LHCN-M2 (cell line): Measurements from ENCODE around the gene HMCES. TPM values are rescaled to one million over a fixed set of nuclear protein-coding genes. Genes with fewer than 3 reads are reported as not detected.

Experiments
- DNase-seq: peaks from one replicate; pipeline ENCODE4 v3.0.0-alpha.2; 2012; ENCODE audit warnings: low read depth
- total RNA-seq: library from RNA; depleted of rRNA; stranded (reverse); fragments of >200 nt; gene quantifications from 2 replicates; pipeline ENCODE4 v1.2.3, GENCODE V29; 2014

Gene HMCES
- total RNA-seq, 1 experiment from 2014 or later, result 15.8 TPM

GRCh38 chr3:129304146-129304961 is 25.7 kb downstream of the HMCES start:
- no peak for DNase-seq

DNA sequence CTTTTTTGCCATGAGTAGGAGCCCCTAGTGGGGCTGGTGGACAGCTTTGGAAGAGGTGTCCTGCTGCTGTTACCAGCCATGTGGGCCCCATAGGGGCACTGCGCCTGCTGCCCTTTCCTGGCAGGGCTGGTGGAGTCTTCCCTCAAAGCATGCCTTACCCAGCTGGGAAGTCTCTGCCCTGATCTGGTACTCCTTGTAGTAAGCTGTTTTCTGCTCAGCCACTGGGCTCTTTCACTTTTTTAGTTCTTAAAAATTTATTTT is 26.2 kb downstream of the HMCES start:
- DNase-seq, result no peak

DNA sequence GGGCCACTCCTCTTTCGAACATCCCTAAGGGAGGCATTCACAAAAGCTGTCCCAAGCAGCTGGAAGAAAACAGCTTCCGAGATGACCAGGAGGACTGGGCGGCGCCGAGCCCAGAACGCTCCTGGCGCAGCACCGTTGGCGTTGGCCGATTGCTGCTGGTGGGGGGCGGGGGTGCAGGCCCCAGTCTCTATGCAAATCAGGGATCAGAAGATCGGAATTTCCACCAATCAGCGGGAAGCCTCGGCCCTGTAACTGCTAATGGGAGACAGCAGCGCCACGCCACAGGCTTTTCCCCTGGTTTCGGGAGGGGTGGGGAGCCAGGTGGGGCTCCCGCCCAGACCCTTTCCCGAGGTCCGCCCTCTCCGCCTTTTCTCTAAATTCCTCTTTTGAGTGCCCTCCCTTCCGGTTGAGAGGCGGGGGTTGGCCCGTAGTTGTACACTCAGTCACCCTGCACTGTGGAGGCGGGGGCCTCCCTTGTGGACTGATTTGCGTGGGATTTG is 27.0 kb downstream of the HMCES start:
- no peak for DNase-seq

GRCh38 chr3:129308636-129309035 is 30.0 kb downstream of the HMCES start:
- DNase-seq, result no peak

DNA sequence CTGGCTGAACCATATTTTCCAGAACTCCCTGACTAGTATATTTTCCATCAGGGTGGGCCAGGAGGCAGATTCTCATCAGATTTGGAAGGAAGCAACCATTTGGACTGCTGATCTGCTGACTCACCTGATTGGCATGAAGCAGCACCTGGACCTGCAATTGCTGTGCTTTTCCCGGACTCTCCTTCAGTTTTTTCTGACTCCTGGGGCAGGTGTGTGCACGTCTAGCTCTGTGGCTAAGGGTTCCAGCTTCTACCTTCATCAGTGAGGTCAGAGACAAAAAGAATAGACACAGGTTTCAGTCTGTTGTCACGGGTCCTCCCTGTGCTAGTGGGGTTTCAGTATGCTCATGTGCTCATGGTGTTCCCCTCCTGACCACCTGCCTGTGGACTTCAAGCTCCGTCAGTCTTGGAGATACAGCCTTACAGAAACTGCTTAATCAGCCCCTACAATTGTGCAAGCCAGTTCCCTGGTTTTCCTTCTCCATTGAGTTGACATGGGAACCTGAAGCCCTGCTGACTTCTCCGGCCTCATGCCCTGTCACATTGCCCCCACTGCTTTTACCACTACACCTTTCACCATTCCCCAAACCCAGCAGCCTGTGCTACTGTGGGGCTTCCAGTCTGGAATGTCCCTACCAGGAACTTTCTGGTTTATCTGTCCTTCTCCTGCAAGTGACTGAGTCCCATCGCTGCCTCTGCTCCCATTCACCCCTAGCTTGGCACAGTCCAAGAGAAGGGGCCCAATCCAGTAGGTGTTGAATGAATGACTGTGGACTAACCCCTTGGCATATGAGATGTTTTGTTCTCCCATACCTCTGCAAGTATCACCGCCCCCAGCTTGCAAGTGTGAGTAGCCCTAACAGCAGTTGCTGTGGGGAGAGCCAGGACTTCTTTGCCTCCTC is 31.7 kb downstream of the HMCES start:
- DNase-seq, result no peak

GRCh38 chr3:129311054-129311902 is 32.6 kb downstream of the HMCES start:
- DNase-seq, result no peak

DNA sequence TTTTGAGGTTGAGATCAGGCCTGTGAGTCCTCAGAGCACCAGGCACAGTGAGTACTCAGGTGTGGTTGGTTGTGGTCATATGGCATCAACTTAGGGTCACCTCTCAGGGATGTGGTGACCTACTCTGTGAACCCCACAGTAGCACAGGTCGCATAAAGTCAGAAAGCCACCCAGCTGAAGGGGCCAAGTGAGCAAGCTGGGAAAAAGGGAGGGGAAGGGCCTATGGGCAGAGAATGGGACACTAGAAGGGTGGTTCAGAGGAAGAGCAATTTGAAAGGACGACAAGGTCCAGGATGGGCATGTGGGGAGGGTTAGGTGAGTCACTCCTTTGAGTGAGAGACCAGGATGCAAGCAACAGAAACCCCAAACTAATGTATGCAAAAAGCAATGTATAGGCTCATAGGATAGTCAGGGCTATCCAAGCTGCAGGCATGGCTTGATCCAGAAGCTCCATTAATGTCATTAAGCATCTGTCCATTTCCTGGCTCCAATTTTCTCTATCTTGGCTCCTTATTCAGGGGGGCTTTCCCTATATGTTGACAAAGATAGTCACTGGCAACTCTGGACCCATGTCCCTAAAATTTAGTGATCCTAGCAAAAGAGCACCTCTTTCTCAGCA is 33.5 kb downstream of the HMCES start:
- DNase-seq, result no peak

DNA sequence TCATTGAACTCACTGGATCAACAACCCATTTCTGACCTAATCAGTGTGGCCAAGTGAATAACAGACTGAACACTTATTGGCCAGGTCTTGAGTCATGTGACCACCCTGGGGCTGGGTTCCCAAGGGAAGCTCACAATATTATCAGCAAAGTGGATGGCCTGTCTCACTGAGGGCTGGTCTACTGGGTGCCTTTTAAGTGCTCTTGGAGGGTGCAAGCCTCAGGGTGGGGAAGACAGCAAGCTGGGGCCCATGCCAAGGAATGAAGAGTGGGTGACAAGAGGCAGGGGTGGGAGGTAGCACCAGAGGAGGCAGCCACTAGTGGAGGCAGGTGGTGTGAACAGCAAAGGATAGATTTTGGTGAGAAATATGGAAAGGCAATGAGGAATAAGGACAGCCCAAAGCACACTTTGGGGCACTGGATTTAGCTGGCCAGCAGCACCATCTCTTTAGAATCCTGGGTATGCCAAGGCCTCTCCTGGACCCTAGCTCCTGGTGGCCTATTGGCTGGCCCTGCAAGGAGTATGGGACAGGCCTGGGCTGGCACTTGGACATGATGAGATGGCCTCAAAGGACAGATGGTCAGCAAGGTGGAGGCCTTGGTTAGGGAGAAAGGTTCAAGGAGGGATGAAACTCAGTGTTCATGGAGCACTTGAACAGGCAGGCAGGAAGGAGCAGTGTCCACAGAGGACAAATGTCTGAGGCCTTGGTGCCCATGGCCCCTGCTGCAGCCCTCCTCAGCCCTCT is 34.2 kb downstream of the HMCES start:
- no peak for DNase-seq

- DNase-seq, result no peak
Measured at GRCh38 chr3:129313415-129313664, 34.7 kb downstream of the HMCES start.

DNA sequence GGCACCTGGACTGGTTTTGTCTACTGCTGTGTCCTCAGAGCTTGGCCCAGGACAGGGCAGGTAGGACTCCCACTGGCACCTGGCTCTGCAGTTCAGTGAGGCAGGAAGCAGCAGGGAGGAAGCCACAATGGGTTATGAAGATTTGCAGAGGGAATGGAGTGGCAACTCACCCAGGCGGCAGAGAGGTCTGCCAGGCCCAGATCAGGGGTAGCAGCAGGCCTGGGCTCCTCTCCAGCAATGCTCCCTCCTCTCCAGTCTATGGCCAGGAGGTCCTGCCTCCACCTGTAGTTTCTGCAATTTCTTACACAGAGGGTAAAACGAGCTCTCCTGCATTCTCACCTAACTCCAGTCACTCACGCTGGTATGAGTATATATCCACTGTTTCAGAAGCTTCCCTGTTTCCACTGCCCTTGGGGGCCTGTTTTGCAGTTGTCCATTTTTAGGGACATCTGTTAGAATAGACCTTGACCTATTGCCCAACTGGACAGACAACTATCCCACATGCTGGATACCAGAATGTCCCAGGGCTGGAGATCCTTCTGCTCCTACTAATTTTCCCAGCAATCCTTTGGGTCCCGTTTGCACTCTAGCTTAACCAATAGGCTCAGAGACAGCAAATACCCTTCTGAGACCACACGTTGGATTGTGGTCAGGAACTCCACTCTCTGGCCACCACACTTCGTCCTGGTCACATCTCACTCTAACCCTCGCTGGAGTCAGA is 35.2 kb downstream of the HMCES start:
- peak; percentile 85 for DNase-seq

- DNase-seq, result peak; percentile 93
Measured at GRCh38 chr3:129314386-129315222, 35.9 kb downstream of the HMCES start.

DNA sequence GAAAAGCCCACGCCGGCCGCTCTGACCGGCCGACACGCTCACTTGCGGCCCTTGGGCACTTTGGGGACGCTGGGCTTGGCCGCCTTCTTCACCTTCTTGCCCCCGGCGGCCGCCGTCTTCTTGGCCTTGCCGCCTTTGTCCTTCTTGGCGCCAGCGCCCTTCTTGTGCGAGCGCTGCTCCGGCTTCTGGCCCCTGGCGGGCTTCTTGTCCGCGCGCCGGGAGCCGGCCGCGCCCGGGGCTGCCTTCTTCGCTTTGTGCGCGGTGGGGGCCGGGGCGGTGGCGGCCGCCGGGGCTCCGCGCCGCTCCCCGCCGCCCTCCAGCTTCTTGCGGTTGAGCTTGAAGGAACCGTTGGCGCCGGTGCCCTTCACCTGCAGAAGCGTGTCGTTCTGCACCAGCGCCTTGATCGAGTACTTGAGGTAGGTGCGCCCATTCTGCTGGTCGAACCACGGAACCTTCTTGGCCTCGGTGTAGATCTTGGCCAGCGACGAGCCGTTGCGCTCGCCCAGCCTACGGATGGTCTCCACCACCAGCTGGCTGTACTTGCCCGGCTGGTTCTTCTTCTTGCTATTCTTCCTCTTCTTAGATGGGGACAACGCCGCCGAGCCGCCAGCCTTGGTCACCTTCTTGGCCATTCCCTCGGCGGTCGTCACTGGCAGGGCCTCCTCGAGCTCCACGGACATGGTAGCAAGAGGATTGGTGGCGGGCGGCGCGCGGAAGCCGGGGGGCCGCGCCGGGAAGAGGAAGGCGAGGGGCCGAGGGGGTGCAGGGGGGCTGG is 36.7 kb downstream of the HMCES start:
- peak; percentile 13 for DNase-seq

- DNase-seq, result no peak
Measured at GRCh38 chr3:129315998-129316247, 37.3 kb downstream of the HMCES start.

- DNase-seq, result peak; percentile 82
Measured at GRCh38 chr3:129316248-129317013, 37.8 kb downstream of the HMCES start.

DNA sequence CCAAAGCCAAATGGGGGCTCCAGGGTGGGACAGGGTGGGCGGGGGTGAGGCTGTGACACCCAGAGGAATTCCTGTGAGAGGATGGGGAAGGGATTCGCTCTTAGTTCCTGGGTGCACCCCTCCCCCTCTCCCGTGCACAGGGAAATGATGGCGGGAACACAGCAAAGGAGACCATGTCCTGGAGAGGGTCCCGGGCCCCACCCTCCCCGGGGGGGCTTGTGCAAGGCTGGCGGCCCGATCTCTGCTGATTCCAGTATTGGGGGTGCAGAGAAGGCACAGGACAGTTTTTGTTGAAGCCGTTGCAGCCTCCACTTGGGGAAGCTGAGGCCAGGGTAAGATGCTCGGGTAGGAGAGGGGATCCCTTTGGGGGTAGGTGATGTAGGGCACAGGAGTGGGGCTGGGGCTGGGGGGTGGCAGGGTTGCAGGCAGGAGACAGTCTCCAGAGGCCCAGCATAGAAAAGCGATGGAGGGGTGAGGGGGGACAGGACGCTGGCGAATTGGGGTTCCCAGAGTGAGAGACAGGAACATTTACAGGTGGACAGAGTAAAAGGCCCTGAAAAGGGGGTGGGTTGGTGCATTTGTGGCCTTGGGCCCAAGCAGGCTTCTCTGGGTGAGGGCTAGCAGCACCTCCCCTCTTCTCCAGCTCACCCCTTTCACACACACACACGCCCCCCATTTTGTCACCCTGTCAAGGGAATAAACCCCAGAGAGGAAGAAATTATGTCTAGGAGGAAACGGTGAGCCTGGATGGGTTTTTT is 38.5 kb downstream of the HMCES start:
- DNase-seq, result no peak

GRCh38 chr3:129317848-129318247 is 39.2 kb downstream of the HMCES start:
- DNase-seq, result no peak

DNA sequence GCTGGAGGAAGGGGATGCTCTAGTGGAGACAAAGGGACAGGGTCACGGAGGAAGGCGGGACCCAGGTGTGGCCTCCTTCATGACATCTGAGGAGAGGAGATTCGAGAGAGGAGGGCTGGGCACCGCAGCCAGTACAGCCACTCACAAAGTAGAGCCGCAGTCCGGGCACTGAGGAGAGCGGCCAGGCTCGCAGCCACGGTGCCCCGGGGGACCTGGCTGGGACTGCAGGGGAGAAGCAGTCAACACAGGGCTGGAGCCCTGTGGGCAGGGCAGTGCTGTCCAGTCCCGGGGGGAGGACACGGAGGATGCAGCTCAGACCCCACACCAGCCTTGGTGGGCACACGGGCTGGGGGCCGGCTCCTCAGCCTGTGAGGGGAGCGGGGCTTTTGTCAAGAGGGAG is 40.3 kb downstream of the HMCES start:
- no peak for DNase-seq
